Stimulated activated CD8-positive, alpha-beta memory T cell treated with anti-CD3 and anti-CD28 coated beads, Interleukin-4, amount 100 ng/mL, for 4 hours (primary cell): ENCODE measurements around the gene GADD45B.
"Not testable (repeated sequence)": the region's sequence is repeated elsewhere in the genome, so short reads cannot be mapped to it uniquely, and the experiment has no call there.

Experiments
- DNase-seq, 2 donors: peaks; one replicate each; pipeline ENCODE4 v3.0.0-alpha.2; 2020; ENCODE audit warnings: low read depth in 2 of 2, low spot score in 1 of 2

GADD45B gene

DNA sequence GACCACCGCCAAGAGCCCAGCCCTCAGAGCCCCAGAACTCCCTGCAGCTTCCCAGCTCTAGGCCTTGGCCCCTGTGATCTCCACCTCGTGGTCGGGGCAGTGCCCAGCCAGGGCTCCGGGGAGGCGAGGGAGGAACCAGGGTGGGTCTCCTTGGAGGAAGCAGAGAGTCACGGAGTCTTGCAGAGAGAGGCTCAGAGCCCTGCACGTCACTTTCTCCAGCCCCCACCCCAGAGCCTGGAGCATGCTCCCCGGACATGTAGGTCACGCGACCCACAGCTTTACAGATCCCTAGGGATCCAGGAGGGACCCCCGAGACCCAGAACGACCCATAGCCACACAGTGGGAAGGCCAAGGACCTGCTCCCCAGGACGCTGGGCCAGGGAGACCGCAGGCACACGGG lies 11.9 kb downstream of the GADD45B start:
- DNase-seq = no peak

DNA sequence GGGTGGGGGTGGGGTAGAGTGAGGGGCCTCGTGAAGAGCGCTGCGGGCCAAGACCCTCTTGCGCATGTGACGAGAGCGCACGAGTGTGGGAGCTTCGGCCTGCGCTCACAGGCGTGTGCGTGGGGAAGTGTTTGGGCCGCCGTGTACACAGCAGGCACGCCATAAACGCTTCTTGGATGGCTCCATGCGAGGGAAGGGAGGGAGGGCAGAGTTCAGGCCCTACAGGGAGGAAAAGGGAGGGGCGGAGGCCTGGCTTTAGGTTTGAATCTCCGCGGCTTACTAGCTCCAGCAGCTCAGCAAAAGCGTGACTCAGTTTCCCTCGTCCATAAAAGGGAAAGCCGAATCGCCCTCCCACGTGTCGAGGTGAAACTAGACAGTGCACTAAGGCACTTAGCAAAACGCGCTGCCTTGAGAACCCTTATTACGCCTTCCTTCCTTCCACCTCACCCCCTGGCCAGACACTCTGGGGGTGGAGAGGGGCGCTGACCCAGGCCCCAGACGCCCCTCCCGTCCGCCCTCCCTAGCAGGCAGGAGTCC lies 12.5 kb downstream of the GADD45B start:
- DNase-seq = no peak

DNA sequence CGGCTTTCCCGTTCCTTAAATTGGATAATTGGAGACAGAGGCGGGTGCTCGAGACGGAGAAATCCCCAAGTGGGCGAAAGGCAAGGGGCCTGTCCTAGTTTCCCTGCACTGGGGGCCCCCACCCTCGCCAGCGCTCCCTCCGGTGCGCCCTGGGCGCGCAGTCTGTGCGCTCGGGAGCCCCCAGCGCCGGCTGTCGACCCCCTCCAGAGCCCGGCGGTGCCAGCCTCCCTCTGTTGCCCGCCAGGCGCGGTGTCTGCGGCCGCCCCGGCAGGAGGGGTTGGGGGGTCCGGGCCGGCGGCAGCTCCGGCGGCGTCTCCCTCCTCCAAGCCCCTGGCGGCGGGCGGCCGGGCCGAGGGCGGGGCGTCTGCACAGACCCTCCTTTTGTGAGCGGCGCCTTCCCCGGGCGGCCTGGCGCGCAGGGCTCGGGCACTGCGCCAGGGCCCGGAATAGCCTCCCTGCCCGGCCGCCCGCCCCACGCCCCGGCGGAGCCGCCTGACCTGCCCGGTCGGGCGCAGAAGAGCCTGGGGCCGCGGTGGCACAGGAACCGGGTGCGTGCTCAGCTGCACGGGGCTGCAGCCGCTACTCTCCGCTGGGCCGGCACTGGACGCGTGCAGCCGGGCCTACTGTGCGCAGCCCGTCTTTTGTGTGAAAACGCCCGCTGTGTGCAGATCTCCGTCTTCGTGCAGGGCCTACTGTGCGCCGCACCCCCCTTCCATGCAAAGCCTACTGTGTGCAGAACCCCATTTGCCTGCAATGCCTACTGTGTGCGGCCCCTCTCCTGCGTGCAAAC lies 13.2 kb downstream of the GADD45B start:
- DNase-seq = no peak

DNA sequence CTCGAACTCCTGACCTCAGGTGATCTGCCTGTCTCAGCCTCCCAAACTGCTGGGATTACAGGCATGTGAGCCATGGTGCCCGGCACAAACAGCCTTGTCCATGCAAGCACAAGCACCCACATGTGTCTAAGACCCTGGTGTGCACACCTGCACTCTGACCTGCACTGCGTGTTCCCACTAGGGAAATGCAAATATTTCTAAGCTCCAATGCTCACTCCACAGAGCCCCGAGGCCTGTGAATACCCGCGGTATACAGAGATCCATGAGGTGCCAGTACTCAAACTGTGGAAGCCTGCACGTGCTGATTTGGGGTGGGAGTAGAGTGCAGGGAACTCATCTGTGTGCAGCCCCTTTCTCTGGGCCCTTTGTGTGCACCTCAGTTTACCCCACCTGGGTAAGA lies 14.7 kb downstream of the GADD45B start:
- DNase-seq = no peak

DNA sequence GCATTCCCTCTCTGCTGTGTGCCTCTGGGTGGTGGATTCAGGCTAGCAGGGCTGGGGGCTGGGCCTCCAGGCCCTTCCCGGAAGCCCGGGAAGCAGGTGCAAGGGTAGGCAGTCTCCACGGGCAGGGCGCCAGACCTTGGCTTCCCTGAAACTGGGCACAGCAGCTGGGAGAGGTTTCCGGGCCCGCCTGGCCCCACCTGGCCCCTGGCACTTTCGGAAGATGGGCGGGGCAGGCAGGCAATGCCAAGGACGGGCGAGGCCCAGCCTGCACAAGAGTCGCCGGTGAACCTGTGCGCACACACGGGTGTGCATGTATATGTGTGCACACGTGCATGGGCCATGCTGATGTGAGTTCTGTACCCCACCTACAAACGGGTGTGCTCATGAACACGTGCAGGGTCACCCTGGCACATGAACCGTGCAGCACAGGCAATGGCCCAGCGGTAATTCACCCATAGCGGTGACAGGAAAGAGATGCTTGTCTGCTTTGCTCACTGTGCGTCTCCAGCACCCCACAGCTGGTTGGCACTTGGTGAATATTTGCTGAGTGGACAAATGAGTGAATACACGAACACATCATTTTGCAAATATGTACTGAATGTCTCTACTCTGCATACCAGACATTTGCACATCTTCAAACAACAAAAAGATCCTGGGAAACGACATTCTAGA lies 15.3 kb downstream of the GADD45B start:
- no peak for DNase-seq

DNA sequence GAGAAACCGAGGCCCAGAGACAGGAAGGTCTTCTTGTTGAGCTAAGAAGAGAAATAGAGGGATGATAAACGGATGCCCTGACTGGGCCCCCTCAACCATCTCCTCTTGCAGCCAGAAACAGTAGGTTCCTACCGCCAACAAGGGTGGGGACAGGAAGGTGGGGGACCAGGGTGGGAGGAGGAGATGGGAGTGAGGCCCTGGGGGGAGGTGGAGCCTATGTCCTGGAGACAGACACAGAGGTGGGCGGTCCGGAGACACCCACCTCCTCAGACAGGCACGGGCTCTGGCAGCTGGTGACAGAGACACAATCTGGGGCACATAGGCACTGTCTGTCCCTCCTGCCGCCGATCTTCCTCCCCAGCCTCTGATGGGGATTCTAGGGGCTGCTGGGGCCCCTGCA lies 16.9 kb downstream of the GADD45B start:
- no peak for DNase-seq

DNA sequence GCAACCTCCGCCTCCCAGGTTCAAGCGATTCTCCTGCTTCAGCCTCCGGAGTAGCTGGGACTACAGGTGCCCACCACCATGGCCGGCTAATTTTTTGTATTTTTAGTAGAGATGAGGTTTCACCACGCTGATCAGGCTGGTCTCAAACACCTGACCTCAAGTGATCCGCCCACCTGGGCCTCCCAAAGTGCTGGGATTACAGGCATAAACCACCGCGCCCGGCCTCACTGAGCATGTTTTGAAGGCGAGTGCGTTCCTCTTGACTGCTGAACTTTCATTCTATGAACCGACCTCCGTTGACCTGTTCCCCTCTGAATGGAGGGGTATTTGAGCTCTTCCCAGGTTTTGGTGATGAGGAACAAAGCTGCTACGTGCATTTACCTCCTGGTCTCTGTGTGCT lies 17.5 kb downstream of the GADD45B start:
- DNase-seq = not testable (repeated sequence)

DNA sequence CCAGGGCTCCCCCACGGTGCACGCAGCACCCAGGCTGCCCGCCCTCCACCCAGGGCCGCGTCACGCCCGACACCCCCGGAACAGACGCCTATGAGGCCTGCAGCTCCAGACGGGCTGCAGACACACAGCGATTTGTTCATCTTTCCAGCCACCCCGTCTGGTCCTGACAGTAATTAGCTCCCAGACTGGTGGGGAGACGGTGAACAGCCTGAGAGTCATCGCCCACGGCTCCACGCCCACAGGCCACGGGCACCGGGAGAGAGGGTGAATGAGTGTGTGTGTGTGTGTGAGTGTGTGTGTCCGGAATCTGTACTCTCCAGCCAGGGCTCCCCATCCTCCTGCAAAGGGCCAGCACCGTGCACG lies 18.1 kb downstream of the GADD45B start:
- no peak for DNase-seq

DNA sequence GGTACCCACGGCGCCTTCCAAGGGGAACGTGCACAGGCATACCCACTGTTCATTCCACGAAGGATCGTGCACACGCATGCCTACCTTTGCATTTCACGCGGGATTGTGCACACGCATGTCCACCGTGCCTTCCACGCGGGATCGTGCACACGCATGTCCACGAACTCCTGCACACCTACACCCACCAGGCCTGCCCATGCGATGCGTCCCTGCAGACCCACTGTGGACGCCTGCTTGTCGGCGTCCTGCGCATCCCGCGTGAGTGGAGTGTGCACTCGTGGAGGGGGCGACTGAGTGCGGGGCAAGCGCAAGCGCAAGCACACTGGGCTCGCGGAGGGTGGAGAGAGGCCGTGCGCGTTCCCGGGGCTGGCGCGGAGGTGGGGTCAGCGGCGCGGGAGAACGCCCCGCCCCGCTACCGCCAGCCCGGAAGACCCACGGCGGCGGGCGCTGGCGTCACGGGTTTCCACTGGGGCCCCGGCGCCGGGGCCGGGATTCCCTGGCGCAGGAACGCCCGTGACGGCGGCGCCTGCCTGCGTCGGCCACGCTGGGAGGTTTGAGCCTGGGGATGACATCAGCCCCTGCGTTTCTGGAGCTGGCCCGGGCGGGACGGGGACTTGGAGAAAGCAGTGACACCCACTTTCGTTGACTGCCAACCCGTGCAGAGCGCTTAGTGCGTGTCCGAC lies 18.7 kb downstream of the GADD45B start:
- no peak for DNase-seq

DNA sequence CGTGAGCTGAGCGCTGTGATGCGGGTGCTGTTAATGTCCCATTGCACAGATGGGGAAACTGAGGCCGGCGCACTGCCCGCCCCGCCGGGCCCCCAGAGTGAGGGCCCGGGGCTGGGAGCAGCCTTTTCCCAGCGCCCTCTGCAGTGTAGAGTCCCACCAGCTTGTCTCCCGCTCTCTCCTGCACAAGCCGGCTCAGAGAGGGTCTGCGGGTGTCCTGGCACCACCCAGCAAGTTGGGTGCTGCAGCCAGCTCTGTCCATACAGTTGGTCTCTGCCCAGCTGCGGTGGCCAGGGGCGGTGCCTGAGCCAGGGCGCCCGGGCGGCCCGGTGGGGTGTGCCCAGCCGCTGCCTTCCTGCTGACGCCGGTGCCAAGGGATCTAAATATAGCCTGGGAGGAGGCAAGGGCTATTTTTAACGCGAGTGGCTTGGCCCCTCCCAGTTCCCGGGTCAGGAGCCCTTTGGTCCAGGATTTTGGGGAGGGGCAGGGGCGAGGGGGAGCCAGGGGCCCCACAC lies 19.3 kb downstream of the GADD45B start:
- no peak for DNase-seq

DNA sequence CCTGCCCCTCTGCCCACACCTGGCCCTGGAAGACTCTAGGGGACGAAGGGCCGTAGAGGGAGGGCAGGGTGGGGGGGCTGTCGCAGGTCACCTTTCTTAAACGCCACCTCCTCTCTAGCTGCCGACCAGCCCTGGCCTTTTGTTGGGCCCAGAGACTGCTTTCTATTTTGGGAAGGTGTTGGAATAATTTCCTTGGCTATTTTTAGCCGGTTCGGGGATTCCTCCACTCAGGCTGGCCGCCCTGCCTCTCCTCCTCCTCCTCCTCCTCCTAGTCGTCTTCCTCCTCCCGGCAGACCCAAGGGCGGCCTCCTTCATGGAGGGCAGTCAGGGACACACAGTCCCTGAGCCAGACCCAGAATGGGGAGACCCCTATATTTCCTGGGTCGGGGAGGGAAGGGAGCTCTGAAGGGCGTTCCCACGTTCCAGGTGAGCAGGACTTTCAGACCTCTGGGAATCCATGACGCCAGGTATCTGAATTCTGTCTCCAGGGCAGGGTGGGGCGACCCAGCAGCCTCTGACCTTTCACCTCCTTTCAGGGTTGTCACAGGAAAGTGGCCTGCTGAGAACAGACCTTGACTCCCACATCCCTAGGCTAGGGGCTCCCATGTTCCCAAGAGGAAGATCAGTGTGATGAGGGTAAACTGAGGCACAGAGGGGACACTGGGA lies 19.9 kb downstream of the GADD45B start:
- DNase-seq = no peak

DNA sequence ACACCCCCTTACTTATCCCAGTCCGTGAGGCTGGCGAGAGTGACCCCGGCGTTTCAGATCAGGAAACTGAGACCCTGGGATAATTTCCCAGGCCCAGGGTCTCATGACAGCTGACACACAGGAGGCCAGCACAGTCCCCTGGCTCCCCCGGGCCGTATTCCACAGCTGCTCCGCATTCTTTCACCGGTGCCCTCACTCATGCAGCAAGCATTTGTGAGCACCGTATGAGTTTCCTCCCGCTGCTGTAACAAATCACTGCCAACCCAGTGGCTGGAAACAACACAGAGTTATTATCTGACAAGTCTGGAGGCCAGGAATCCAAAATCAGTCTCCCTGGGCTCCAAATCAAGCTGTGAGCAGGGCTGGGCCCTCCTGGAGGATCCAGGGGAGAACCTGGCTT lies 21.3 kb downstream of the GADD45B start:
- DNase-seq = no peak

DNA sequence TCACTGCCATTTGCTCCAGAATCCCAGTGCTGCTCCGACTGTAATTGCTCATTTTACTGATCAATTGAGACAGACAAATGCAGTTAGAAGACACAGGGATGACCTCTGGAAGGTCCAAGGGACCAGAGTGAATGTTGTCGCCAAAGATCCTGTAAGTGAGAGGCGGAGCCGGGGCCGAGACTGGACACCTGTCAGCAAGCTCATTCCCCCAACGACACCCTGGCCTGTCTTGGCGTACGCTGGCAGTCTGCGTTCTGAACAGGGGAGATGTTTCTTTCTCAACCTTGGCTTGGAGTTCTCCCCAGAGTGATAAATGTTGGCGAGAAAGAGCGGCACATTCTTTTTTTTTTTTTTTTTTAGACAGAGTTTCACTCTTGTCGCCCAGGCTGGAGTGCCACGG lies 24.2 kb downstream of the GADD45B start:
- no peak for DNase-seq

DNA sequence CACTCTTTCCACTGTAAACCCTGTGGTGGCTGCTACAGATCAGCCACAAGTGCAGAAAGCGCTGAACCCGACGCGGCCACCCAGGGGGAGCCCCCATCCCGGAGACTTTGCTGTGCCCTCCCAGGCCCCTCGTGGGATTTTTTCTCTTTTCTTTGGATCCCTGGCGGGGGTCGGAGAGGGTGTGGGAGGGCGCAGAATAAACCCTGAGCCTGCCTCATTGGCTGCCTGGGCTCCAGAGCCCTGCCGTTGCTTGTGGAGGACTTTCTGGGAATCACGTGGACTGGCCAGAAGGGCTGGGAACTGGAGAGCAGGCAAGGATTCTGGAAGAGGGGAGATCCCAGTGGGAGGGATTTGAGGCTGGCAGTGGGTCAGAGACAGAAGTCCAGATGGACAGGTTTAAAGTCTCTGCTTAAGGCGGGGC lies 24.9 kb downstream of the GADD45B start:
- no peak for DNase-seq

DNA sequence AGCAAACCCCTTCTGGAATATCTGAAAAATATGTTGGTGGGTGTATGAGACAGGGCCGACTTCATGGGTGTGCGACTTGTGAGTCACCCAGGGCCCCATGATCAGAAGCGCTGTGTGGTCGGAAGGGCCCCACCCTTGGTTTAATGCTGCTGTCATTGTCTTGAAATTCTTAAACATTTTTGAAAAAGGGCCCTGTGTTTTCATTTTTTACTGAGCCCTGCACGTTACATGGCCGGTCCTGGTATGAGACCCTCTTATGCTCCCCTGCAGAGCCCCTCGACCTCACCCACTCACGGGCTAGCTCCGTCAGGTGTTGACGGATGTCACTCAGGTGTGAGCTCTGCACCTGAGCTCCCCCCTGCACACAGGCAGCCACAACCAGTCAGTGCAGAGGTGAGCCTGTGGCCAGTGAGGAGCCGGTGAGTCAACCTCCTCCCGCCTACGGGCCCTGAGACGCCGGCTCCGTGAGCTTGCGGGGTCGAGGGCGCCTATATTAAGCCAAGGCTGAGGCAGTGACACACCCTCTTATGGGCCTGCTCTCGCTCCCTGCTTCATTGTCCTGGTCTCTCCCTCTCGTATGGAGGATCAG lies 27.7 kb downstream of the GADD45B start:
- DNase-seq = peak; percentile 49 to 63

DNA sequence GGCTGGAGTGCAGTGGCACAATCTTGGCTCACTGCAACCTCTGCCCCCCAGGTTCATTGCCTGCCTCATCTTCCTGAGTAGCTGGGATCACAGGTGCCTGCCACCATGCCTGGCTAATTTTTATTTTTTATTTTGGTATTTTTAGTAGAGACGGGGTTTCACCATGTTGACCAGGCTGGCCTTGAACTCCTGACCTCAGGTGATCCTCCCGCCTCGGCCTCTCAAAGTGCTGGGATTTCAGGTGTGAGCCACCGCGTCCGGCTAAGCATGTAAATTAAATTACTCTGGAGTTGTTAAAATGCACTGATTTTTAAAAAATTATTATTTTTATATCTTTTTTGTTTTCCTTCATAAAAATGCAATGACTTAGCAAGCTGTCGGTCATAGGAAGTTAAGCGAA lies 30.7 kb downstream of the GADD45B start:
- DNase-seq = not testable (repeated sequence)

DNA sequence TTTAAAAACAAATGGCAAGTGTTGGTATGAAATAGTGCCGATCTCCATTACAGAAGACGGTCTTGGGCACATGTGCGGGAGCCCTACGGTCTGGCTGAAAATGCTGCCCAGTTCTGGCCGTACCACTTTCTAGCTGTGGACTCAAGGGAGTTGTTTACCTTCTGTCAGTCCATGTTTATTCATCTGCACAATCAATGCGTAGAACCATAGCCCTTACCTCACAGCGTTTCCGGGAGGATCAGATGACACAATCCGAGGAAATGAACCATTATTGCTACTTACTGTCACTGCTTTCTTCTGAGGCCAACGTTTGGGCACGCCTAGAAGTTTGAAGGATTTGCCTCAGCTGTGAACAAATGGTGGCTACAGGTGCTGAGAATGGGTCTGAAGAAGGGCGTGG lies 31.2 kb downstream of the GADD45B start:
- DNase-seq = no peak

DNA sequence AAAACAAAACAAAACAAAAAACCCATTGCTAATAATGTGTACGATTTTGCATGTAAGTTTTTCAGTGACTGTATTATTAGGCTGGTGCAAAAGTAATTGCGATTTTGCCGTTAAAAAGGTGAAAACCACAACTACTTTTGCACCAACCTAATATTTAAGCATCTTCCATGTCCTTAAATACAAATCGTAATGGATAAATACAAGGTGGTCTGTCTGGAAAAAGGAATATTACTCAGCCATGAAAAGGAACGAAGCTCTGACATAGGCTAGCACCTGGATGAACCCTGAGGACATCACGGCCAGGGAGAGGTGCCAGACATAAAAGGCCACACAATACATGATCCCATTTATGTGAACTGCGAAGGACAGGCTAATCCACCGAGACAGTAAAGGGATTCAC lies 33.2 kb downstream of the GADD45B start:
- no peak for DNase-seq

DNA sequence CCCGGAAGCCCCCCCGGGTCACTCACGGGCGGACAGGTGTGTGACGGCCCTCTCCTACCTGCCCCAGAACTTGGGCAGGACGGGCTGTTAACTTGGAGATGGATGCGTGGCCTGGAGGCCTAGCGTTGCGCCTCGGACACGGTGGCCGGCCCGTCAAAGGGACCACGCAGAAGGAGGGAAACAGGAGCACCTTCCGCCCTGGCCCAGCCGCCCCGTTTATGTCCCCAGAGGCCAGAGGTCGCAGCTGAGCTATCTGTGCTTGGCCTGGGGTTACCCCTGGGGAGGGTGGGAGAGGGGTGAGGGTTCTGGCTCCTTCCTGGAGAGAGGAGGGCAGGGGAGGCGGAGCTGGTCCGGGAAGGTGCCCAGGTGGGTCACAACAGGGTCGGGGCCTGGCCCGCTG lies 35.6 kb downstream of the GADD45B start:
- no peak for DNase-seq

DNA sequence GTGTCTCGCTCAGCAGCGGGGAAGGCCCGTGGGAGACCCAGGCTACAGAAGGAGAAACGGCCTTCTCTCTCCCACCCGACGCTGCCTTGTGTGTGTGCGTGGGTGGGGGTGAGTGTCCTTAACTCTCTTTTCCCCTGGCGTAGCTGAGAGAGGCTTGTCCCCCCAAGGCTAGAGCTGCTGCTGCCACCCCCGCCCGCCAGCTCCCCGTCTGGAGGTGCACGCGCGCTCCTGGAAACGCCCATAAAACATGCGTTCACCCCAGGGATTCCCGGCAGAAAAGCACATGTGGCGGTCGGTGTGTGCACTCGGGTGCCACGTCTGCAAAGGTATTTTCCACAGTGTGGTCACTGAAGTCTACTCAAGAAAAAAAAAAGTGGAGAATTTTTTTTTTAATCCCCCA lies 36.1 kb downstream of the GADD45B start:
- DNase-seq = no peak
